Measurements from ENCODE around the gene THRA.

THRA gene

DNA sequence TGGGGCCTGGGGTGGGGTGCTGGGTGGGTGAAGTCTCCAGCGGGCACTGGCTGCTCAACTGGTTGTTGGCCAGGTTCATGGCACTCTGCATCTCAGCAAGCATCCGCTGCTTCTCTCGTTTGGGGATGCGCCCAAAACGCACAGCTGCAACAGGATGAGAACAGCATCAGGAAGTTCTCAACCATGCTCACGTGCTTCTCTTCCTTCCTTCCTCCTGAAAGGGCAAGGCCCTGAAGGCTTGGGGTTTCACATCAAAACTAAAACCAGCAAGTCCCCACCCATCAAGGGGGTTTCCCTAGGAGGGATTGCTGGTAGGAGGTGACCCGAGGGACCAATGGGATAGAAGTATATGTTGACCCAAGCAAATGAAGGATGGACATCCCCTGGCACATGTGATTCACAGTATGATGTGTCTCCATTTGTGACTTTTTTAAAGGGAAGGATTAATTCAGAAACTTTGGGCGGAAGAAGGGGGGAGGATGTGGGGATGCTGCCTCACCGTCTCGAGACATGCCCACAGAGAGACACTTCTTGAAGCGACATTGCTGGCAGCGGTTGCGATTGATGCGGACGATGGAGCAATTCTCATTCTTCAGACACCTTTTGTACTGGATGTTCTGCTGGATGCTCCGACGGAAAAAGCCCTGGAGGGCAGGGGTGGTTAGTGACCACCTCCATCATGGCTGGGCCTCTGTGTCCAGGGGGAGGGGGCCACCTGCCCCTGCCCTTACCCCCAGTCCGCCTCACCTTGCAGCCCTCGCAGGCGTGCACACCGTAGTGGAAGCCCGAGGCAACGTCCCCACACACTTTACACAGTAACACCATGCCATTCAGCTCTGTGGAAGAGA, 33.4 kb downstream of the THRA start:
- no peaks in the 10 kb centered on the region for H3F3A ChIP-seq (ENCODE audit: low read depth)
- no peaks in the 10 kb centered on the region for H3K9me3 ChIP-seq (ENCODE audit: insufficient read depth, low read depth, low read length)
- H3K4me1 ChIP-seq (ENCODE audit: insufficient read depth, low read length, poor library complexity, severe bottlenecking): peaks cover 53% of the 10 kb centered on the region
- H3K27me3 ChIP-seq (ENCODE audit: insufficient read depth, low read length, poor library complexity, severe bottlenecking): no peaks in the 10 kb centered on the region
- H2AFZ ChIP-seq (ENCODE audit: low read length): no peak overlapping the region
- peak overlapping the region; percentile 96 for H3K4me2 ChIP-seq (ENCODE audit: low read depth, low read length, poor library complexity, severe bottlenecking)
- H3K4me3 ChIP-seq (ENCODE audit: low read length, poor library complexity, severe bottlenecking): peak overlapping the region; percentile 31
- no peaks in the 10 kb centered on the region for H3K9me2 ChIP-seq (replicated peaks; ENCODE audit: low read depth, low read length)
- no peaks in the 10 kb centered on the region; the same call in 1 of the 2 replicates for H3K36me3 ChIP-seq (ENCODE audit: insufficient read depth, low read length)
- peaks cover 7% of the 10 kb centered on the region for H4K20me1 ChIP-seq (ENCODE audit: insufficient read depth, low read length, poor library complexity, severe bottlenecking)
- H3K9ac ChIP-seq (ENCODE audit: low read depth, low read length, poor library complexity, severe bottlenecking): peak overlapping the region; percentile 34
- peaks cover 11% of the 10 kb centered on the region; the same call in 1 of the 2 replicates for H3K79me2 ChIP-seq (ENCODE audit: insufficient read depth, low read length)
- TF ChIP-seq EZH2phosphoT487 (IDR thresholded peaks at IDR 0.05; ENCODE audit: borderline replicate concordance): no peak
- TF ChIP-seq, protein P1, sequence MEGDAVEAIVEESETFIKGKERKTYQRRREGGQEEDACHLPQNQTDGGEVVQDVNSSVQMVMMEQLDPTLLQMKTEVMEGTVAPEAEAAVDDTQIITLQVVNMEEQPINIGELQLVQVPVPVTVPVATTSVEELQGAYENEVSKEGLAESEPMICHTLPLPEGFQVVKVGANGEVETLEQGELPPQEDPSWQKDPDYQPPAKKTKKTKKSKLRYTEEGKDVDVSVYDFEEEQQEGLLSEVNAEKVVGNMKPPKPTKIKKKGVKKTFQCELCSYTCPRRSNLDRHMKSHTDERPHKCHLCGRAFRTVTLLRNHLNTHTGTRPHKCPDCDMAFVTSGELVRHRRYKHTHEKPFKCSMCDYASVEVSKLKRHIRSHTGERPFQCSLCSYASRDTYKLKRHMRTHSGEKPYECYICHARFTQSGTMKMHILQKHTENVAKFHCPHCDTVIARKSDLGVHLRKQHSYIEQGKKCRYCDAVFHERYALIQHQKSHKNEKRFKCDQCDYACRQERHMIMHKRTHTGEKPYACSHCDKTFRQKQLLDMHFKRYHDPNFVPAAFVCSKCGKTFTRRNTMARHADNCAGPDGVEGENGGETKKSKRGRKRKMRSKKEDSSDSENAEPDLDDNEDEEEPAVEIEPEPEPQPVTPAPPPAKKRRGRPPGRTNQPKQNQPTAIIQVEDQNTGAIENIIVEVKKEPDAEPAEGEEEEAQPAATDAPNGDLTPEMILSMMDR (conservative IDR thresholded peaks at IDR 0.05; ENCODE audit: low read length): no peak

DNA sequence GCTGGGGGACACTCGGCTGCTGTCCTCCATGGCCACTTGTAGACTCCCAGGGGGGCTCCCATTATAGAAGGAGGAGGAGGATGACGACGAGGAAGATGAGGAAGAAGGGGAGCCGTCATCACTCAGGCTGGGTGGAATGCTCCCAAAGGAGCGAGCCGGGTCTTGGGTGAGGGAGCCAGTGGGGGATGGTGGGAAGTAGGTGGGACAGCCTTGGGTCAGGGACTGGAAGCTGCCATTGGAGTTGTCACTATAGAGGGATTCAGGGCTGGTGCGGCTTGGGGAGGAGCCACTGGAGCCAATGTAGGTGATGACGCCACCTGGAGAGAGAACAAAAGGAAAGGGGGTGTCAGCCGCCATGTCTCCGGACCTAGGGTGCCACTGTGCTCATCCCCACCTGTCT, 34.3 kb downstream of the THRA start:
- TF ChIP-seq EZH2phosphoT487 (IDR thresholded peaks at IDR 0.05; ENCODE audit: borderline replicate concordance): no peak
- TF ChIP-seq, protein P1 (conservative IDR thresholded peaks at IDR 0.05; ENCODE audit: low read length): no peak
- peak overlapping the region; percentile 96 for H3K4me2 ChIP-seq (ENCODE audit: low read depth, low read length, poor library complexity, severe bottlenecking)
- peaks cover 7% of the 10 kb centered on the region for H4K20me1 ChIP-seq (ENCODE audit: insufficient read depth, low read length, poor library complexity, severe bottlenecking)
- H3K9me2 ChIP-seq (replicated peaks; ENCODE audit: low read depth, low read length): no peaks in the 10 kb centered on the region
- peaks cover 54% of the 10 kb centered on the region for H3K4me1 ChIP-seq (ENCODE audit: insufficient read depth, low read length, poor library complexity, severe bottlenecking)
- H3K9ac ChIP-seq (ENCODE audit: low read depth, low read length, poor library complexity, severe bottlenecking): peak overlapping the region; percentile 34
- peaks cover 11% of the 10 kb centered on the region; the same call in 1 of the 2 replicates for H3K79me2 ChIP-seq (ENCODE audit: insufficient read depth, low read length)
- no peaks in the 10 kb centered on the region; the same call in 1 of the 2 replicates for H3K36me3 ChIP-seq (ENCODE audit: insufficient read depth, low read length)
- no peaks in the 10 kb centered on the region for H3K27me3 ChIP-seq (ENCODE audit: insufficient read depth, low read length, poor library complexity, severe bottlenecking)
- H3K9me3 ChIP-seq (ENCODE audit: insufficient read depth, low read depth, low read length): no peaks in the 10 kb centered on the region
- H2AFZ ChIP-seq (ENCODE audit: low read length): no peak overlapping the region
- H3F3A ChIP-seq (ENCODE audit: low read depth): no peaks in the 10 kb centered on the region
- H3K4me3 ChIP-seq (ENCODE audit: low read length, poor library complexity, severe bottlenecking): peak overlapping the region; percentile 31

DNA sequence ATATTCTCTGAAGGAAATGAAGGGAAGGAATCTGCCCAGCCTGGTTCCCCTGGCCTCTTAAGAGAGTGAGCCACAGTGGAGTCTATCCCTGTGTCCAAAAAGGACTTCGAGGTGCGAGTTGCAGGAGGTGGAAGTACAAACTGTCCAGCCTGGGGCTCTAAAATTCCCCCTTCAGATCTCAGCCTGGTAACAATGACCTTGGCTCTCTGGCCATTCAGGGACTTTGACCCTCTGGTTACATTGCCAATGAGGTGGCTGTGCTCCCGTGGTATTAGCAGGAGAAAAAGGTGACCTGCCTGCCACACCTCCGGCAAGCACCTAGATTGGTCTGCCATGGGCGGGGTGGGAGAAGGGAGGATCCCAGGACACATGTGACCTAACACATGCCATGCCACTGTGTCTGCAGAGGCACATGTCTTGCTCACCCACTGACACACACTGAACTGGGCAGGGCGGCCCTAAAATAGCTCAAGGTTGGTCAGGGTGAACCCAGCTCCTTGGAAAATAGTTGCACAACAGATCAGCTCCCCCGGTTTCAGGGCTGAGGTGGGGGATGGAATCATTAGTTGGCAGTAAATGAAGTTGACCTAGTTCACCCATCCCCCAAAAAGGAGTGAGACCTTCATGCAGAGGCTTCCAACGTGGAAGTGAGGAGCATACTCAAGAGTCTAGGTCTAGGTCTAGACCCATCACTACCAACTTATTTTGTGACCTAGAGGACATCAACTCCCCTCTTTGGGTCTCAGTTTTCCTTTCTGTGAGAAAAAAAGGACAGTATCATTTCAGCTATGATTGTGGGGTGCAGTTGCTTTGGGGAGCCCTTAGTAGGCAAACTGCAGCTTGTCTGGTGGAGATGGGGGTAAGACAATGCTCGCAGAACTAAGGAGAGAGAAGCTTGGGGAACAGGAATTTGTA, 35.4 kb downstream of the THRA start:
- Histone ChIP-seq H3K9me3 (ENCODE audit: insufficient read depth, low read depth, low read length) (no peaks in the 10 kb centered on the region), H3K36me3 (ENCODE audit: insufficient read depth, low read length) (no peaks in the 10 kb centered on the region; the same call in 1 of the 2 replicates), H3K4me2 (ENCODE audit: low read depth, low read length, poor library complexity, severe bottlenecking) (peak overlapping the region; percentile 96), H3K79me2 (ENCODE audit: insufficient read depth, low read length) (peaks cover 11% of the 10 kb centered on the region; the same call in 1 of the 2 replicates), H3K4me1 (ENCODE audit: insufficient read depth, low read length, poor library complexity, severe bottlenecking) (peaks cover 58% of the 10 kb centered on the region), H2AFZ (ENCODE audit: low read length) (peak overlapping the region; percentile 68), H3F3A (ENCODE audit: low read depth) (no peaks in the 10 kb centered on the region), H4K20me1 (ENCODE audit: insufficient read depth, low read length, poor library complexity, severe bottlenecking) (peaks cover 7% of the 10 kb centered on the region), H3K9ac (ENCODE audit: low read depth, low read length, poor library complexity, severe bottlenecking) (peak overlapping the region; percentile 63), H3K9me2 (replicated peaks; ENCODE audit: low read depth, low read length) (no peaks in the 10 kb centered on the region), H3K27me3 (ENCODE audit: insufficient read depth, low read length, poor library complexity, severe bottlenecking) (no peaks in the 10 kb centered on the region), H3K4me3 (ENCODE audit: low read length, poor library complexity, severe bottlenecking) (peak overlapping the region; percentile 80)
- no peak for TF ChIP-seq EZH2phosphoT487 (IDR thresholded peaks at IDR 0.05; ENCODE audit: borderline replicate concordance)
- TF ChIP-seq, protein P1 (conservative IDR thresholded peaks at IDR 0.05; ENCODE audit: low read length): no peak

Data from Loucy (cell line).